PC-9 (cell line): ENCODE results near the gene ADORA2A.

Experiments used
- CTCF ChIP-seq: fragments of 200-600 bp; sonication (generic); conservative IDR thresholded peaks from 2 replicates; pipeline ENCODE4 v1.6.1; 2017; ENCODE audit warnings: mixed run types, antibody characterized with exemption, mild to moderate bottlenecking, moderate library complexity
- EZH2 ChIP-seq: fragments of 200-600 bp; sonication (generic); IDR thresholded peaks from 2 replicates; pipeline ENCODE4 v1.8.0; 2017; ENCODE audit warnings: antibody characterized with exemption, low read depth

DNA sequence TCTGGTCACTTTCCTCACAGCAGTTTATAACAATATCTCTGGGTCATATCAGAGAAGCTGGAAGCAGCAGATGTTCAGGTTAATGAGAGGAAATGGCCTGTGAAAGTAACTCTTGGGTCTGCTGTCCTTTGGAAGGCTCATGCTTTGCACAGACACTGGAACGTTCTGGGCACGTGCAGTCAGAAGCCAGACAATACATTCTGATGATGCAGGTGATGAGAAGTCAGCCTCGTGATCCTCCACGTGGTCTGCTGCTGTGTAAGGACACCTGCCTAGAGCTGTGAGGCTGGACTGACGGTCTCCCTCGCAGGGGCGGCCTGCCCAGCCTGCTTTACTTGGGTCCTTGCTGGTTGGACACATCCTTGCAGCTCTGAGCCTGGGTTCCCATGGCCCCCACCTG, 18.8 kb upstream of the ADORA2A start:
- TF ChIP-seq CTCF: no peak
- TF ChIP-seq EZH2: no peak
